Fibroblast of lung (primary cell): ENCODE data around the gene CCDC102A. TPM values are rescaled to one million over a fixed set of nuclear protein-coding genes. Genes with fewer than 3 reads are reported as not detected.

Experiments used
- DNase-seq, 2 donors: peaks; one replicate each; pipeline versions ENCODE4 v3.0.0 to v3.0.0-alpha.2; 2010; ENCODE audit warnings: low read depth in 2 of 2
- H2AFZ ChIP-seq: 2 replicates; pipeline ENCODE4 v1.5.1; 2012; ENCODE audit warnings: low read length, control low read depth, inconsistent platforms
- H3K27ac ChIP-seq: 2 replicates; pipeline ENCODE4 v1.5.1; 2011; ENCODE audit warnings: low read length, control low read depth; ENCODE audit not compliant: insufficient read depth
- H3K27me3 ChIP-seq: 2 replicates; pipeline ENCODE4 v1.5.1; 2011; ENCODE audit warnings: mild to moderate bottlenecking, low read length; ENCODE audit not compliant: control insufficient read depth, insufficient read depth
- H3K36me3 ChIP-seq: 2 replicates; pipeline ENCODE4 v1.5.1; 2011; ENCODE audit warnings: low read length; ENCODE audit not compliant: control insufficient read depth, insufficient read depth
- H3K4me1 ChIP-seq: 2 replicates; pipeline ENCODE4 v1.5.1; 2011; ENCODE audit warnings: low read length; ENCODE audit not compliant: control insufficient read depth, insufficient read depth; ENCODE audit errors: extremely low read depth
- H3K4me2 ChIP-seq: 2 replicates; pipeline ENCODE4 v1.5.1; 2011; ENCODE audit warnings: low read length, control low read depth; ENCODE audit not compliant: insufficient read depth; ENCODE audit errors: extremely low read depth
- H3K4me3 ChIP-seq, 4 experiments: fragments of 200-600 bp in 1 of 4; sonication (generic) in 1 of 4; replicated peaks in 1 of 4; 2 replicates each; pipeline ENCODE4 v1.5.1; 2011 to 2016; ENCODE audit warnings: low read length in 4 of 4, low read depth in 3 of 4, mild to moderate bottlenecking in 3 of 4, control low read depth in 2 of 4, inconsistent platforms in 1 of 4, mixed read lengths in 1 of 4; ENCODE audit not compliant: insufficient read depth in 1 of 4; ENCODE audit errors: control extremely low read depth in 1 of 4
- H3K79me2 ChIP-seq: 2 replicates; pipeline ENCODE4 v1.5.1; 2012; ENCODE audit warnings: mild to moderate bottlenecking, low read length, inconsistent platforms; ENCODE audit not compliant: control insufficient read depth, insufficient read depth
- H3K9ac ChIP-seq: 2 replicates; pipeline ENCODE4 v1.5.1; 2011; ENCODE audit warnings: mild to moderate bottlenecking, low read length, control low read depth; ENCODE audit not compliant: insufficient read depth
- H3K9me3 ChIP-seq: 2 replicates; pipeline ENCODE4 v1.5.1; 2012; ENCODE audit warnings: low read depth, low read length; ENCODE audit not compliant: control insufficient read depth, insufficient read depth
- H4K20me1 ChIP-seq: 2 replicates; pipeline ENCODE4 v1.5.1; 2011; ENCODE audit warnings: low read length; ENCODE audit not compliant: control insufficient read depth, insufficient read depth; ENCODE audit errors: extremely low read depth
- CTCF ChIP-seq, 2 donors: IDR thresholded peaks in 1 of 2; conservative IDR thresholded peaks in 1 of 2; 1 replicate in 1 of 2; 2 replicates in 1 of 2; pipeline ENCODE4 v1.5.1; 2011 to 2012; ENCODE audit warnings: low read length in 2 of 2, control low read depth in 1 of 2, inconsistent platforms in 1 of 2, low read depth in 1 of 2, mild to moderate bottlenecking in 1 of 2
- EZH2 ChIP-seq: IDR thresholded peaks from 2 replicates; pipeline ENCODE4 v1.5.1; 2012; ENCODE audit warnings: low read length, control low read depth, mild to moderate bottlenecking; ENCODE audit errors: missing control alignments
- polyA plus RNA-seq, 2 donors: library from polyadenylated mRNA; depleted of rRNA in 1 of 2; stranded (reverse) in 1 of 2; unstranded in 1 of 2; fragments of >200 nt; gene quantifications; 2 replicates each; pipeline ENCODE4 v1.2.1, GENCODE V29; 2011 to 2012; ENCODE audit warnings: missing spikeins in 1 of 2
- total RNA-seq: library from RNA; depleted of rRNA; stranded (reverse); fragments of >200 nt; gene quantifications from 2 replicates; pipeline ENCODE4 v1.2.1, GENCODE V29; 2014

Gene CCDC102A
- total and polyA plus RNA-seq, 2 donors (not counting 1 experiment from before 2014, with no cell fraction given), result 7.1 to 16.7 TPM

GRCh38 chr16:57528499-57529390 is 7.6 kb downstream of the CCDC102A start:
- Histone ChIP-seq H3K4me1 (peaks cover 7% of the 10 kb centered on the region), H3K27ac (no peak overlapping the region), H3K79me2 (no peaks in the 10 kb centered on the region), H2AFZ (no peak overlapping the region), H3K9me3 (no peaks in the 10 kb centered on the region), H3K9ac (no peak overlapping the region), H3K4me2 (no peak overlapping the region), H4K20me1 (no peaks in the 10 kb centered on the region), H3K4me3 (no peak overlapping the region), H3K36me3 (peaks cover 1% of the 10 kb centered on the region), H3K27me3 (no peaks in the 10 kb centered on the region)
- no peak for DNase-seq
- TF ChIP-seq CTCF (conservative IDR thresholded peaks at IDR 0.05 in 1 of 2, IDR thresholded peaks at IDR 0.05 in 1 of 2; ENCODE audit: low read depth in 1 of 2, low read length in 2 of 2), result no peak
- TF ChIP-seq EZH2, result no peak

- TF ChIP-seq CTCF (conservative IDR thresholded peaks at IDR 0.05 in 1 of 2, IDR thresholded peaks at IDR 0.05 in 1 of 2; ENCODE audit: low read depth in 1 of 2, low read length in 2 of 2) (no peak), EZH2 (no peak)
- Histone ChIP-seq H4K20me1 (no peaks in the 10 kb centered on the region), H3K4me2 (no peak overlapping the region), H3K4me3 (no peak overlapping the region), H3K36me3 (peaks cover 1% of the 10 kb centered on the region), H3K4me1 (peaks cover 3% of the 10 kb centered on the region), H3K27me3 (no peaks in the 10 kb centered on the region), H3K27ac (no peak overlapping the region), H3K9ac (no peak overlapping the region), H2AFZ (no peak overlapping the region), H3K9me3 (no peaks in the 10 kb centered on the region), H3K79me2 (no peaks in the 10 kb centered on the region)
- no peak for DNase-seq
These were observed 8.6 kb downstream of the CCDC102A start for GRCh38 chr16:57527610-57528360.

- H4K20me1 ChIP-seq, result no peaks in the 10 kb centered on the region
- DNase-seq, result no peak
- no peak overlapping the region for H2AFZ ChIP-seq
- no peaks in the 10 kb centered on the region for H3K79me2 ChIP-seq
- no peak overlapping the region for H3K4me2 ChIP-seq
- H3K36me3 ChIP-seq, result peaks cover 1% of the 10 kb centered on the region
- H3K9me3 ChIP-seq, result no peaks in the 10 kb centered on the region
- no peak overlapping the region for H3K4me3 ChIP-seq
- H3K27ac ChIP-seq, result no peak overlapping the region
- no peak overlapping the region for H3K9ac ChIP-seq
- H3K27me3 ChIP-seq, result no peaks in the 10 kb centered on the region
- no peak for TF ChIP-seq EZH2
- TF ChIP-seq CTCF (conservative IDR thresholded peaks at IDR 0.05 in 1 of 2, IDR thresholded peaks at IDR 0.05 in 1 of 2; ENCODE audit: low read depth in 1 of 2, low read length in 2 of 2), result no peak
- peaks cover 2% of the 10 kb centered on the region for H3K4me1 ChIP-seq
These were observed 9.3 kb downstream of the CCDC102A start for GRCh38 chr16:57527027-57527426.
